Trophoblast cell (in vitro differentiated cells and primary cell): ENCODE data around the gene ANGPTL1.
"Not testable (repeated sequence)": the region's sequence is repeated elsewhere in the genome, so short reads cannot be mapped to it uniquely, and the experiment has no call there.

Experiments
- DNase-seq, 2 donors: peaks; one replicate each; pipeline ENCODE4 v3.0.0-alpha.2; 2016
- H2AFZ ChIP-seq: 2 replicates; pipeline ENCODE4 v1.6.1; 2013; ENCODE audit warnings: low read length, moderate library complexity, mild to moderate bottlenecking; ENCODE audit not compliant: insufficient read depth, poor library complexity
- H2AK5ac ChIP-seq: 2 replicates; pipeline ENCODE4 v1.6.1; 2013; ENCODE audit warnings: mild to moderate bottlenecking, low read length
- H2BK120ac ChIP-seq: 2 replicates; pipeline ENCODE4 v1.6.1; 2013; ENCODE audit warnings: low read length, mild to moderate bottlenecking, moderate library complexity; ENCODE audit not compliant: insufficient read depth, poor library complexity
- H2BK12ac ChIP-seq: 2 replicates; pipeline ENCODE4 v1.6.1; 2013; ENCODE audit warnings: mild to moderate bottlenecking, low read length, moderate library complexity
- H2BK5ac ChIP-seq: 2 replicates; pipeline ENCODE4 v1.6.1; 2013; ENCODE audit warnings: low read length, low read depth, moderate library complexity, mild to moderate bottlenecking; ENCODE audit not compliant: poor library complexity
- H3K14ac ChIP-seq: 2 replicates; pipeline ENCODE4 v1.6.1; 2013; ENCODE audit warnings: mild to moderate bottlenecking, low read length
- H3K18ac ChIP-seq: 2 replicates; pipeline ENCODE4 v1.6.1; 2013; ENCODE audit warnings: mild to moderate bottlenecking, low read length
- H3K23ac ChIP-seq: 2 replicates; pipeline ENCODE4 v1.6.1; 2013; ENCODE audit warnings: low read length
- H3K27ac ChIP-seq: 2 replicates; pipeline ENCODE4 v1.5.1; 2013; ENCODE audit warnings: low read depth, mild to moderate bottlenecking, inconsistent platforms, low read length, moderate library complexity
- H3K27me3 ChIP-seq: 2 replicates; pipeline ENCODE4 v1.6.1; 2013; ENCODE audit warnings: inconsistent platforms, mild to moderate bottlenecking, low read length, moderate library complexity; ENCODE audit not compliant: insufficient read depth
- H3K36me3 ChIP-seq, 2 experiments: 1 replicate in 1 of 2; 2 replicates in 1 of 2; pipeline ENCODE4 v1.6.1; 2013; ENCODE audit warnings: low read length in 2 of 2, mild to moderate bottlenecking in 2 of 2, moderate library complexity in 1 of 2; ENCODE audit not compliant: insufficient read depth in 2 of 2, control insufficient read depth in 1 of 2
- H3K4ac ChIP-seq: 2 replicates; pipeline ENCODE4 v1.6.1; 2013; ENCODE audit warnings: low read depth, mild to moderate bottlenecking, low read length, moderate library complexity
- H3K4me1 ChIP-seq, 2 experiments: 1 replicate in 1 of 2; 2 replicates in 1 of 2; pipeline ENCODE4 v1.6.1; 2013; ENCODE audit warnings: low read length in 2 of 2, mild to moderate bottlenecking in 2 of 2, moderate library complexity in 1 of 2; ENCODE audit not compliant: insufficient read depth in 2 of 2, control insufficient read depth in 1 of 2
- H3K4me2 ChIP-seq: 2 replicates; pipeline ENCODE4 v1.6.1; 2013; ENCODE audit warnings: inconsistent platforms, mild to moderate bottlenecking, low read length, moderate library complexity
- H3K4me3 ChIP-seq: 2 replicates; pipeline ENCODE4 v1.5.1; 2013; ENCODE audit warnings: mild to moderate bottlenecking, low read depth, low read length, inconsistent platforms
- H3K79me1 ChIP-seq: one replicate; pipeline ENCODE4 v1.6.1; 2013; ENCODE audit warnings: low read length
- H3K79me2 ChIP-seq: 2 replicates; pipeline ENCODE4 v1.6.1; 2013; ENCODE audit warnings: low read length, mild to moderate bottlenecking; ENCODE audit not compliant: control insufficient read depth, insufficient read depth, poor library complexity
- H3K9ac ChIP-seq: 2 replicates; pipeline ENCODE4 v1.6.1; 2013; ENCODE audit warnings: mild to moderate bottlenecking, low read length
- H3K9me3 ChIP-seq: 2 replicates; pipeline ENCODE4 v1.6.1; 2013; ENCODE audit warnings: low read depth, mild to moderate bottlenecking, control low read depth, inconsistent platforms, low read length; ENCODE audit not compliant: insufficient read depth
- H4K12ac ChIP-seq: 2 replicates; pipeline ENCODE4 v1.6.1; 2013; ENCODE audit warnings: low read depth, mild to moderate bottlenecking, low read length, moderate library complexity
- H4K8ac ChIP-seq: 2 replicates; pipeline ENCODE4 v1.6.1; 2013; ENCODE audit warnings: low read depth, mild to moderate bottlenecking, low read length, moderate library complexity
- H4K91ac ChIP-seq: one replicate; pipeline ENCODE4 v1.6.1; 2013; ENCODE audit warnings: low read depth, mild to moderate bottlenecking, low read length, moderate library complexity
- WGBS: extraction: QIAGEN DNeasy Blood & Tissue Kit; methylation state at CpG from one replicate; pipeline ENCODE4 v1.1.7; 2013; ENCODE audit warnings: missing lambda C conversion rate; ENCODE audit not compliant: insufficient read length, insufficient coverage; ENCODE audit errors: extremely low coverage; 5-methylcytosine and 5-hydroxymethylcytosine counted together

ANGPTL1 gene

GRCh38 chr1:178847919-178848318 is 23.0 kb downstream of the ANGPTL1 start:
- H4K8ac ChIP-seq, H3K4me2 ChIP-seq, H2BK12ac ChIP-seq, H3K18ac ChIP-seq, H3K4me1 ChIP-seq, H3K79me2 ChIP-seq, H3K79me1 ChIP-seq, H3K4me3 ChIP-seq, H3K9ac ChIP-seq, H2BK5ac ChIP-seq, H3K27ac ChIP-seq, H3K27me3 ChIP-seq, H3K36me3 ChIP-seq, H2AFZ ChIP-seq, H2AK5ac ChIP-seq, H4K91ac ChIP-seq, DNase-seq, H2BK120ac ChIP-seq, H3K4ac ChIP-seq, H4K12ac ChIP-seq, H3K23ac ChIP-seq, H3K14ac ChIP-seq, H3K9me3 ChIP-seq: not testable (repeated sequence)
- WGBS: no CpG with 5 or more reads among the region's 1 CpG

GRCh38 chr1:178847396-178847849 is 23.5 kb downstream of the ANGPTL1 start:
- H3K23ac ChIP-seq: no peak overlapping the region
- no peaks in the 10 kb centered on the region for H3K79me2 ChIP-seq
- no peak overlapping the region for H2BK5ac ChIP-seq
- no peaks in the 10 kb centered on the region for H3K79me1 ChIP-seq
- no peak for DNase-seq
- H3K9ac ChIP-seq: no peak overlapping the region
- H3K27ac ChIP-seq: no peak overlapping the region
- H3K4me2 ChIP-seq: no peak overlapping the region
- H3K9me3 ChIP-seq: no peaks in the 10 kb centered on the region
- H2AFZ ChIP-seq: no peak overlapping the region
- no peaks in the 10 kb centered on the region for H3K27me3 ChIP-seq
- no peak overlapping the region for H4K12ac ChIP-seq
- H3K4ac ChIP-seq: no peak overlapping the region
- no peak overlapping the region for H3K4me3 ChIP-seq
- H3K18ac ChIP-seq: no peak overlapping the region
- H2BK120ac ChIP-seq: no peak overlapping the region
- no peak overlapping the region for H3K14ac ChIP-seq
- H3K36me3 ChIP-seq: no peaks in the 10 kb centered on the region
- H2BK12ac ChIP-seq: no peak overlapping the region
- no peak overlapping the region for H4K91ac ChIP-seq
- H4K8ac ChIP-seq: no peak overlapping the region
- no peak overlapping the region for H2AK5ac ChIP-seq
- no CpG with 5 or more reads among the region's 2 CpGs for WGBS
- H3K4me1 ChIP-seq: no peaks in the 10 kb centered on the region

GRCh38 chr1:178846306-178846705 is 24.6 kb downstream of the ANGPTL1 start:
- H3K27me3 ChIP-seq: no peaks in the 10 kb centered on the region
- no peak overlapping the region for H3K4ac ChIP-seq
- H2AK5ac ChIP-seq: no peak overlapping the region
- H3K27ac ChIP-seq: no peak overlapping the region
- no peak overlapping the region for H2BK12ac ChIP-seq
- no peak overlapping the region for H3K9ac ChIP-seq
- no peaks in the 10 kb centered on the region for H3K4me1 ChIP-seq
- H4K8ac ChIP-seq: no peak overlapping the region
- H3K9me3 ChIP-seq: no peaks in the 10 kb centered on the region
- no peak for DNase-seq
- no peak overlapping the region for H2BK120ac ChIP-seq
- H3K18ac ChIP-seq: no peak overlapping the region
- H3K36me3 ChIP-seq: no peaks in the 10 kb centered on the region
- H2AFZ ChIP-seq: no peak overlapping the region
- H3K79me2 ChIP-seq: no peaks in the 10 kb centered on the region
- no peak overlapping the region for H2BK5ac ChIP-seq
- no peak overlapping the region for H4K91ac ChIP-seq
- H4K12ac ChIP-seq: no peak overlapping the region
- H3K4me3 ChIP-seq: no peak overlapping the region
- no peak overlapping the region for H3K4me2 ChIP-seq
- H3K79me1 ChIP-seq: no peaks in the 10 kb centered on the region
- H3K14ac ChIP-seq: no peak overlapping the region
- H3K23ac ChIP-seq: no peak overlapping the region

GRCh38 chr1:178844436-178844835 is 26.4 kb downstream of the ANGPTL1 start:
- DNase-seq: no peak
- WGBS: no CpG with 5 or more reads among the region's 3 CpGs

More at GRCh38 chr1:178844436-178844835, 26.4 kb downstream of the ANGPTL1 start:
- Histone ChIP-seq H3K14ac (no peak overlapping the region), H3K18ac (no peak overlapping the region), H2AK5ac (no peak overlapping the region), H4K8ac (no peak overlapping the region), H3K4me2 (no peak overlapping the region), H3K9me3 (no peaks in the 10 kb centered on the region), H3K9ac (no peak overlapping the region), H2BK120ac (no peak overlapping the region), H3K4me1 (no peaks in the 10 kb centered on the region), H2BK12ac (no peak overlapping the region), H3K36me3 (no peaks in the 10 kb centered on the region), H4K91ac (no peak overlapping the region), H3K23ac (no peak overlapping the region), H3K79me2 (no peaks in the 10 kb centered on the region), H3K4me3 (no peak overlapping the region), H3K4ac (no peak overlapping the region), H3K79me1 (no peaks in the 10 kb centered on the region), H3K27me3 (no peaks in the 10 kb centered on the region), H3K27ac (no peak overlapping the region), H2BK5ac (no peak overlapping the region), H4K12ac (no peak overlapping the region), H2AFZ (no peak overlapping the region)
